CD4-positive, alpha-beta T cell treated with Interleukin-4 for 1 hour (primary cell): Measurements from ENCODE around the gene CYP46A1.

Source experiments
- DNase-seq, 2 donors: peaks; one replicate each; pipeline ENCODE4 v3.0.0-alpha.2; 2020 to 2022

CYP46A1 gene

DNA sequence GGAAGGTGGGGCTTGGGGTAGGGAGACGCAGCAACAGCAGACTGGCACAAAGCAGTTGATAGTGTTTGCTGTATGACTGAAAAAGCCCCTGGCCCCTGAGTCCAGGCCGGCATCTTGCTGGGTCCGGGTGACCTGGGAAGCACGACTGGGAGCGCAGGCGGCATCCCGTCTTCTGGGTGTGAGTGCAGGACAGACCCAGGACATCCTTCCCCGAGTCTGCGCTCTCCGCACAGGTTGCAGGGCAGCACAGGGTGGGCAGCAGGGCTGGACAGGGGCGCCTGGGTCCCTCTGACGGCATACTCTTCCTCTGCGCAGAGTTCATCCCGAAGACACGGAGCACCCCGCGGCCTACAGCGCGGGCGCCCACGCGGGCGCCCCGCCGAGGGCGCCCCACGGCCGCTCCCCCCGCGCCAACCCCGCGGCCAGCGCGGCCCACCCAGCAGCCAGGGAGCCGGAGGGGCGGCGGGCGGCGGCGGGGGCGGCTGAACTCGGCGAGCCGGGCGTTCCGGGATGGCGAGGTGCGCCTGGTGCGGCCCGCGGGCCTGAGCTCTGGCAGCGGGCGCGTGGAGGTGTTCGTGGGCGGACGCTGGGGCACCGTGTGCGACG lies 9.2 kb upstream of the CYP46A1 start:
- no peak for DNase-seq

- DNase-seq, result no peak
Measured at GRCh38 chr14:99675382-99675835, 8.7 kb upstream of the CYP46A1 start.

DNA sequence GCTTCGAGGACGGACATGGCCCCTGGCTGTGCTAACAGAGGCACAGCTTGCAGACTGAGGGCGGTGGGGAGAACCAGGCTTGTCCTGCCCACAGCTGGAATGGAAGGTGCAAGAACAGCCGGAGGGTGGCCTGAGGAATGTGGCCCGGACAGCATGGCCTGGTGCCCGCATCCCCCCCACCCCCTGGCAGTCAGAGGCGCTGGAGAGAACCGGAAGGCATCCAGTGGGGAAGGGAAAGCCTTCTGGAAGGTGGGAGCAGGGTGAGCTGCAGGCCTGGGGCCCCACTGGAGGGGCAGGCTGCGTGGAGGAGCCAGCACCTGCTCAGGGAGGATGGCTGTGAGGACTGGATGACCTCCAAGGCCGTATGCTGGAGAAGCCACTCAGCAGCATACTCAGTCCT lies 8.1 kb upstream of the CYP46A1 start:
- no peak for DNase-seq

- DNase-seq, result peak in 1 of 2 donors; percentile 33
Measured at GRCh38 chr14:99676657-99677056, 7.4 kb upstream of the CYP46A1 start.

- no peak for DNase-seq
Measured at GRCh38 chr14:99677231-99678140, 6.6 kb upstream of the CYP46A1 start.

- DNase-seq, result no peak
Measured at GRCh38 chr14:99678198-99678597, 5.9 kb upstream of the CYP46A1 start.

GRCh38 chr14:99679111-99679510 lies 5.0 kb upstream of the CYP46A1 start:
- no peak for DNase-seq

- no peak for DNase-seq
Measured at GRCh38 chr14:99679543-99679942, 4.6 kb upstream of the CYP46A1 start.

DNA sequence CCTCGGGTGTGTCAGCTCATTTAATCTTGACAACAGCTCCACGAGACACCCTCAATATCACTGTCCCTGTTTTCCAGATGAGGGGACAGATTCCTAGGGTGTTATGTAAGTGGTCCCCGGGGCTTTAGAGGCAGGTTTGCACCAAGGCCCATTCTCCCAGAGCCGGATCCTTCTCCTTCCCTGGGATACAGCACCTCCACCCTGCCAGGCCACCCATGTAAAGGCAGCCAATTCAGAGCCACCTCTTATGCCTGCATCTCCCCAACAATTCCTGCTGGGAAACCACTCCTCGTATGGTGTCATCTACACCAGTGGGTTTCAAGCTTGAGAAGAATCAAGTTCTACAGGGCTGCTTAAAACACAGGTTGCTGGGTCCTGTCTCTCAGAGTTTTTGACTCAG lies 4.1 kb upstream of the CYP46A1 start:
- no peak for DNase-seq

- no peak for DNase-seq
Measured at GRCh38 chr14:99681101-99681831, 2.8 kb upstream of the CYP46A1 start.

DNA sequence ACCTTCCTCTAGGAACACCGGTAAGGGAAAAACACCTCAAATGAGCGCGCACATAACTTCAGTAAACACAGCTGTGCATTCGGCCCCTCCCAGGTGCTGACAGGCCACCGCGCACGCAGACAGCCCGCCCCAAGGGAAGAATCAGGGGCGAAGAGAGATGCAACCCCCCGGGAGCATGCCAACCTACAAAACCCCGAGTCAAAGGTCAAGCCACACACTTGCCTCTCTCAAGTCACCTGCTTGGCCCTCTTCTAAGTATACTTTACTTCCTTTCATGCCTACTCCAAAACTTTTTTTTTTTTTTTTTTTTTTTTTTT lies 2.3 kb upstream of the CYP46A1 start:
- DNase-seq, result no peak

DNA sequence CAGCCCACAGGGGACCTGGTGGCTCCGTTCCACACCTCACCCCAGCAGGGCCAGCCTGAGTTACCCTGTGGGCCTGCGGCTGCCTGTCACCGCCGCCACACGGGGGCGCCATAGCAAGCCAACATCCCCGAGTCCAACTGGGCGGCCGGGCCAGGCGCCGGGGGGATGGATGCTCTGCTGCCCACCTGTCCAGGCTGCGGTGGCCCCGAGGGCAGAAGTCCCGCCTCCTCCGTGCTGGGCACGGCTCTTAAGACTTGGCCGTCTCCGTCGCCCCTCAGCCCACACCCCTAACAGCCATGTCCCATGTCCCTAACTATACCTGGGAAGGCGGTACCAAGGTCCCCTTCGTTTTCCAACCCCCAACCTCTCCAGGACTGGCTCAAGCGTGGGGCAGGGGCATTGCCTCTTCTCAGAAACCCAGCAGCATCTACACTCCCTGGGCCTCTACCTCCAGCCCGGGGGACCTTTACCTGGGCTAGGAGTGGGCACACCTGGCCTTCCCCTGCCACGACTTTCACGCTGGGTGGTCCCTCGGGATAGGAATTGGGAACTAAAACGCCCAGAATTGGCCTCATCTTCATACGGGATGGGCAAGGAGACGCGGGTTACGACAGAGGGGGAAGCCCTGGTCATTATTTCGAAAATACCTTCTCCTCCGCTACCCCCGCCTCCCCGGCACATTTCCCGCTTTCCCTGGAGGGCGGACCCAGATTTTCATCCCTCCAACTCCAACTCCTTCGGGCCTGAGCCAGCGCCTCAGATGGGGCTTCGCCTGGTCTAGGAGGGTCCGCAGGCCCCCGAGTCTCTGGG lies 1.1 kb upstream of the CYP46A1 start:
- DNase-seq, result peak; percentile 75 to 80

DNA sequence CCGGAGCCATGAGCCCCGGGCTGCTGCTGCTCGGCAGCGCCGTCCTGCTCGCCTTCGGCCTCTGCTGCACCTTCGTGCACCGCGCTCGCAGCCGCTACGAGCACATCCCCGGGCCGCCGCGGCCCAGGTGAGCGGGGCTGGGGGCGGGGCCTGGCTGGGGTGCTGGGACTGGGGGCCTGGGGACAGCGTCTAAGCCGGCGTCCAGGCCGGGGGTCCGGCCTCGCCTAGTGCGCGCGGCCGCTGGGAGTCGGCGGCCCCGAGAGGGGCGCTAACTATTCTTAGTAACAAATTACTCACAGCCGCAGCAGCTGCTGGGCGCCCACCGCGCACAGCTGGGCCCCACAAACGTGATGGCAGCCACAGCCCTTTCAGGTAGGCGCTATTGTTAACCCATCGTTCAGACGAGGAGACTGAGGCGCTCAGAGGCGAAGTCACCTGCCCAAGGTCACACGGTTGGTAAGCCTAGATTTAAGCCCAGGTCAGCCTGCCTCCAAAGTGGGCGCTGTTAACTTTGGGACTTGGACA lies 374 bp downstream of the CYP46A1 start:
- DNase-seq, result no peak

- peak in 1 of 2 donors; percentile 2 for DNase-seq
Measured at GRCh38 chr14:99685151-99685591, 1.1 kb downstream of the CYP46A1 start.

- no peak for DNase-seq
Measured at GRCh38 chr14:99685596-99685995, 1.5 kb downstream of the CYP46A1 start.

DNA sequence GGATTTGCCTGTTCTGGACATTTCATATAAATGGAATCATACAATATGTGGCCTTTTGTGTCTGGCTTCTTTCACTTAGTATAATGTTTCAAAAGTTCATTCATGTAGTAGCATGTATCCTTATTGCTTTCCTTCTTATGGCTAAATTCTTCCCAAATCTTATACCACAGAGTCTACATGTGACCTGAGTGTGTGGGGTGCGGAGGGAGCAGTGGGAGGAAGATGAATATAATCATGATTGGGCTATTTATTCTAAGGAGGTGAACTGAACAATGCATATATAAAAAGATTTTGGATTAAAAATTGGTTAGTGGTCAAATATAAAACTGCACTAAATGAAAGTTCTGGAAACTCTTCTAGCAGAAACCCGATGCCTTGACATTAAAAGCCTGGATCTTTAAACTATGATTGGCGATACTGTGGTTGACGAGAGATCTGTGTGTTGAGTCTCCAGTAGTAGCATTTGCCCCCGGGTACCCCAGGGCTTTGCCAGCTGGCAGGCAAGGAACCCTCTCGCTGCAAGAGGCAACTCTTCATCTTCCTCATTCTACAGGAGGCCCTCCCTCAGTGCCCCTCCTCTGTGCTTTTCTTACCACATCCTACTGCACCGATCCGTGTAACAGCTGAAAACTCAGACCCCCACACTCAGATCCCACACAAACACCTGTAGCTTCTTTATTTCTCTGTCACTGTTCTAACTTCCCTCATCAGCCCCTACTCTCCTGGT lies 2.6 kb downstream of the CYP46A1 start:
- DNase-seq, result peak in 1 of 2 donors; percentile 9

DNA sequence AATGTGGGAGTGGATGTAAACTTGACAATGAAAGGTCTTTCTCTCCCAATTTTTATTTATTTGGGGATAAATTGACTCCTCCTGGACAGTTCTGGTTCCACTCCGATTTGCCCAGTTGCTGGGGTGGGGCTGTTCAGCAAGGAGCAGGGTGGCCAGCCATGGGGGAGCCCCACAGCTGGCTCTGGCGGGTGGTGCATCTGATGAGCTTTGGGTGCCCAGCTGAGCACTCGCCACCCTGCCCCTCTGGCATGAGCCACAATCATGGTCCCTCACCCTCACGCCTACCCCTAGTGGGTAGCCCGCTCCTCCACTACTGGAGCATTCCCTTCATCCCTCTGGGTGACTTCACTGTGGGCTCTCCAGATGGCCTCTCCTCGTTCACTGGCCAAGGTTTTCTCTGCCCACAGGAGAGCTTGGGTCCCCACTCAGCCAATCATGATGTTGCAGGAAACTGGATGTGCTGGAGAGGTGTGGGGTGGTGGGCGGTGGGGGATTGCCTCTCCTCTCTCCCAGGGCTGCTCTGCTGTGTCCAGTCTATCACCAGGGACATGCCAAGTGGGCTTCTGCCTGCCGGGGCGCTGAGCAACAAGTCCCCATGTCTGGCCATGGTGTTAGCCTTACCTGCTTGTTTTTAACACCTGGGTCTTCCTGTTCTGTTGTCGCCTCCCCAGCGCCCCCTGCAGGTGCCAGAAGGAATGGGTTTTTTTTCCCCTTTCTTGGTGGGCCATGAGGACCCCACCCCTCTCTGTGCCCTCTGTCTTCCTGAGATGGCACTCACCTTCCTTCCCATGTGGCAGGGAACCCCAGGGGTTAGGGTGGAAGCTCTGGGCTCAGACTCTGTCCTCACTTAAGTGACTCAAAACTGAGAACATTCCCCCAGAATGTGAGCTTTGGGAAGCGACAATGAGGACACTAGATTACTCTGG lies 3.4 kb downstream of the CYP46A1 start:
- peak; percentile 18 to 48 for DNase-seq

DNA sequence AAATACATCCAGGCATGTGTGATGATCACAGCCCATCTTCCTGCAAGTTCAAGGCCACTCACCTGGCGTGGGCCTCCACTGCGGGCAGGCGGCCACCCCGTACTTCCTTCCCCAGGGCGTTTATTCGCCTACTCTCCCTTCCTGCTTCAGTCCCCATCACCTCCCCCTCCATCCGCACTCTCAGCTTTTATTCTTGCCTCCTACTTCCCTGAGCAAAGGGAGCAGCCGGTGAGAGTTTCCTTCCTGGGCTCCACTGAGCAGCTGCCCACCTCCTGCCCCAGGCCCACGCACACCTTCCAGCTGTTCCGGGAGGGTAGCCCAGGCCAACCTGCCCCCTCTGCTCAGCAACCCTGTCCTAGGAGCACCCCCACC lies 4.1 kb downstream of the CYP46A1 start:
- DNase-seq, result no peak

DNA sequence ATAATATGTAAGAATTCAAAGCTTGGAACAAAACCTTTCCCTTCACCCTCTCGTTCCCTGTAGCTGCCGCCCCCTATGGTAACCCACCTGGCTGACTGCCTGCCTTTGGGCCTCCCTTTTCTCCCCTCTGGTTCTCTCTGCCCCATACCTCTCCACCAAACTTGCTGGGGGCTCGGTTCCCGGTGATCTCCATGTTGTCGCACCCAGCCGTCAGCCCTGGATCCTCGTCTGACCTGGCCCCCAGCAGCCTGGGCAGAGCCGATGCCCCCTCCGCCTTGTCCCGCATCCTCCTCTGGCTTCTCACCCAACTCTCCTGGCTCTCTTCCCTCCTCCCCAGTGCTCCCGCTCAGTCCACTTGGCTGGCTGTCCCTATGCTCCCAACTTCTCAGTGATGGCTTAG lies 4.5 kb downstream of the CYP46A1 start:
- DNase-seq, result peak in 1 of 2 donors; percentile 3
